Panc1 (cell line): Measurements from ENCODE around the gene PTK7. TPM values are rescaled to one million over a fixed set of nuclear protein-coding genes. Genes with fewer than 3 reads are reported as not detected.

ENCODE experiments used
- ATAC-seq: fragments of 200-7000 bp; cut with Tn5 transposase; 2 replicates; pipeline ENCODE4 v1.9.1; 2020; ENCODE audit warnings: mild to moderate bottlenecking, moderate library complexity
- BruUV-seq: library from RNA; stranded (reverse); fragments of 400-500 nt; replicated peaks from 2 replicates; lab custom pipeline; 2021; lab: Mats Ljungman, UMichigan
- CTCF ChIA-PET: fragments of 300-600 bp; sonication (Branson Sonifier 250); formaldehyde crosslinking; loops from one replicate; lab custom pipeline; 2022; ENCODE audit warnings: antibody characterized with exemption; lab: Charles Lee
- POLR2A ChIA-PET: fragments of 300-600 bp; sonication (Branson Sonifier 250); formaldehyde crosslinking; loops from one replicate; lab custom pipeline; 2022; ENCODE audit warnings: antibody characterized with exemption; lab: Charles Lee
- DNase-seq: peaks from one replicate; pipeline ENCODE4 v3.0.0-alpha.2; 2010; ENCODE audit warnings: low read depth, low spot score
- H3K27ac ChIP-seq: 2 replicates; pipeline ENCODE4 v1.5.1; 2011; ENCODE audit warnings: mild to moderate bottlenecking, low read length, inconsistent platforms
- H3K27me3 ChIP-seq: fragments of 200-500 bp; sonication (Bioruptor generic); 2 replicates; pipeline ENCODE4 v1.6.0; 2014; ENCODE audit warnings: low read length, inconsistent platforms; ENCODE audit not compliant: control insufficient read depth, insufficient read depth
- H3K36me3 ChIP-seq: fragments of 200-500 bp; sonication (Bioruptor generic); 2 replicates; pipeline ENCODE4 v1.5.1; 2014; ENCODE audit warnings: inconsistent platforms, mild to moderate bottlenecking, low read length, moderate library complexity; ENCODE audit not compliant: control insufficient read depth, insufficient read depth
- H3K4me1 ChIP-seq: 2 replicates; pipeline ENCODE4 v1.5.1; 2011; ENCODE audit warnings: inconsistent platforms, mild to moderate bottlenecking, low read length, moderate library complexity; ENCODE audit not compliant: control insufficient read depth, insufficient read depth
- H3K4me3 ChIP-seq, 2 experiments: 2 replicates each; pipeline ENCODE4 v1.5.1; 2011 to 2012; ENCODE audit warnings: low read depth in 2 of 2, low read length in 2 of 2, mild to moderate bottlenecking in 2 of 2, inconsistent platforms in 1 of 2, moderate library complexity in 1 of 2
- H3K9me3 ChIP-seq: fragments of 200-500 bp; sonication (Bioruptor generic); 2 replicates; pipeline ENCODE4 v1.5.1; 2014; ENCODE audit warnings: low read depth, mild to moderate bottlenecking, inconsistent platforms, low read length, moderate library complexity; ENCODE audit not compliant: control insufficient read depth, insufficient read depth
- CTCF ChIP-seq: fragments of 450-650 bp; IDR thresholded peaks from 2 replicates; pipeline ENCODE4 v1.5.1; 2017; ENCODE audit warnings: mild to moderate bottlenecking
- POLR2AphosphoS5 ChIP-seq: IDR thresholded peaks from 2 replicates; pipeline ENCODE4 v1.6.1; 2012; ENCODE audit warnings: mild to moderate bottlenecking, low read depth, low read length, moderate library complexity
- SIN3A ChIP-seq: IDR thresholded peaks from 2 replicates; pipeline ENCODE4 v1.6.1; 2012; ENCODE audit warnings: low read depth, mild to moderate bottlenecking, low read length, moderate library complexity, borderline replicate concordance; ENCODE audit not compliant: insufficient read depth
- TCF7L2 ChIP-seq: IDR thresholded peaks from 2 replicates; pipeline ENCODE4 v1.6.1; 2011; ENCODE audit warnings: mild to moderate bottlenecking, low read depth, low read length, inconsistent platforms
- in situ Hi-C: cut with HindIII; loops from 2 replicates; pipeline ENCODE4 v1.10.0; 2016; ENCODE audit warnings: low sequenced_read_pairs, low pct_unique_long_range_greater_than_20kb
- intact Hi-C: fragments of 100-400 bp; cut with micrococcal nuclease; formaldehyde crosslinking; loops from one replicate; pipeline ENCODE4 v1.10.0; 2022; ENCODE audit not compliant: unreplicated experiment
- total RNA-seq: library from RNA; stranded (reverse); gene quantifications from one replicate; pipeline ENCODE4 v1.2.1, GENCODE V29; 2021; ENCODE audit not compliant: unreplicated experiment
- TF ChIP-seq, protein P1 (sequence below), 2 experiments: IDR thresholded peaks; 2 replicates each; pipeline ENCODE4 v1.6.1; 2011 to 2012; ENCODE audit warnings: low read depth in 2 of 2, control low read depth in 1 of 2, low read length in 1 of 2, mild to moderate bottlenecking in 1 of 2, moderate library complexity in 1 of 2; ENCODE audit not compliant: insufficient read depth in 1 of 2

The PTK7 gene
- total RNA-seq, 1 experiment from 2014 or later = 240 TPM

- no peak for TF ChIP-seq CTCF
- TF ChIP-seq, protein P1, sequence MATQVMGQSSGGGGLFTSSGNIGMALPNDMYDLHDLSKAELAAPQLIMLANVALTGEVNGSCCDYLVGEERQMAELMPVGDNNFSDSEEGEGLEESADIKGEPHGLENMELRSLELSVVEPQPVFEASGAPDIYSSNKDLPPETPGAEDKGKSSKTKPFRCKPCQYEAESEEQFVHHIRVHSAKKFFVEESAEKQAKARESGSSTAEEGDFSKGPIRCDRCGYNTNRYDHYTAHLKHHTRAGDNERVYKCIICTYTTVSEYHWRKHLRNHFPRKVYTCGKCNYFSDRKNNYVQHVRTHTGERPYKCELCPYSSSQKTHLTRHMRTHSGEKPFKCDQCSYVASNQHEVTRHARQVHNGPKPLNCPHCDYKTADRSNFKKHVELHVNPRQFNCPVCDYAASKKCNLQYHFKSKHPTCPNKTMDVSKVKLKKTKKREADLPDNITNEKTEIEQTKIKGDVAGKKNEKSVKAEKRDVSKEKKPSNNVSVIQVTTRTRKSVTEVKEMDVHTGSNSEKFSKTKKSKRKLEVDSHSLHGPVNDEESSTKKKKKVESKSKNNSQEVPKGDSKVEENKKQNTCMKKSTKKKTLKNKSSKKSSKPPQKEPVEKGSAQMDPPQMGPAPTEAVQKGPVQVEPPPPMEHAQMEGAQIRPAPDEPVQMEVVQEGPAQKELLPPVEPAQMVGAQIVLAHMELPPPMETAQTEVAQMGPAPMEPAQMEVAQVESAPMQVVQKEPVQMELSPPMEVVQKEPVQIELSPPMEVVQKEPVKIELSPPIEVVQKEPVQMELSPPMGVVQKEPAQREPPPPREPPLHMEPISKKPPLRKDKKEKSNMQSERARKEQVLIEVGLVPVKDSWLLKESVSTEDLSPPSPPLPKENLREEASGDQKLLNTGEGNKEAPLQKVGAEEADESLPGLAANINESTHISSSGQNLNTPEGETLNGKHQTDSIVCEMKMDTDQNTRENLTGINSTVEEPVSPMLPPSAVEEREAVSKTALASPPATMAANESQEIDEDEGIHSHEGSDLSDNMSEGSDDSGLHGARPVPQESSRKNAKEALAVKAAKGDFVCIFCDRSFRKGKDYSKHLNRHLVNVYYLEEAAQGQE (IDR thresholded peaks at IDR 0.05; ENCODE audit: insufficient read depth in 1 of 2, low read depth in 2 of 2, low read length in 1 of 2) = no peak
- no peak for TF ChIP-seq SIN3A
- no peak for TF ChIP-seq POLR2AphosphoS5
- TF ChIP-seq TCF7L2 = no peak
- Histone ChIP-seq H3K4me1 (no peaks in the 10 kb centered on the region), H3K9me3 (no peaks in the 10 kb centered on the region), H3K27me3 (no peaks in the 10 kb centered on the region), H3K4me3 (no peak overlapping the region), H3K27ac (no peak overlapping the region), H3K36me3 (no peaks in the 10 kb centered on the region; the same call in 1 of the 2 replicates)
- CTCF ChIA-PET = no interaction called here
- intact Hi-C loops (no loop called here), in situ Hi-C loops (no loop called here)
- BruUV-seq = no TSS peak
- DNase-seq (no peak), ATAC-seq (peak; percentile 33; the same call in 1 of the 2 replicates)
- POLR2A ChIA-PET = interaction anchor here (0.6 kb wide), 1 partner anchor 203 kb away, joined by 8 read pairs; no protein-coding TSS in a partner anchor
Measured at GRCh38 chr6:43203029-43203717, 127.1 kb downstream of the PTK7 start.

GRCh38 chr6:43203718-43204095, 127.6 kb downstream of the PTK7 start:
- ChIA-PET CTCF (no interaction called here), POLR2A (interaction anchor here (0.6 kb wide), 1 partner anchor 204 kb away, joined by 8 read pairs; no protein-coding TSS in a partner anchor)
- H3K27me3 ChIP-seq = no peaks in the 10 kb centered on the region
- H3K27ac ChIP-seq = no peak overlapping the region
- no TSS peak for BruUV-seq
- no peak overlapping the region for H3K4me3 ChIP-seq
- H3K4me1 ChIP-seq = no peaks in the 10 kb centered on the region
- in situ Hi-C loops = no loop called here
- ATAC-seq = no peak
- H3K9me3 ChIP-seq = no peaks in the 10 kb centered on the region
- TF ChIP-seq, protein P1 (IDR thresholded peaks at IDR 0.05; ENCODE audit: insufficient read depth in 1 of 2, low read depth in 2 of 2, low read length in 1 of 2) = no peak
- no peak for TF ChIP-seq TCF7L2
- no peak for DNase-seq
- H3K36me3 ChIP-seq = no peaks in the 10 kb centered on the region
- intact Hi-C loops = no loop called here
